Renal pelvis (tissue), 3 donors: ENCODE results near the gene HIGD2B. TPM values are rescaled to one million over a fixed set of nuclear protein-coding genes. Genes with fewer than 3 reads are reported as not detected.

Experiments
- polyA plus RNA-seq, 3 donors: library from polyadenylated mRNA; unstranded; fragments of 120-200 nt; gene quantifications; one replicate each; pipeline ENCODE4 v1.2.1, GENCODE V29; 2013; ENCODE audit not compliant: insufficient read length in 3 of 3

The HIGD2B gene
- polyA plus RNA-seq, 3 donors, result not detected

Other genes starting within 250 kb of the HIGD2B start
- 100 to 1,000 TPM; 169 to 199 (median 186) TPM for gene ARIH1, start 211.9 kb downstream of the HIGD2B start, polyA plus RNA-seq
- gene GOLGA6B, start 31.5 kb downstream of the HIGD2B start, polyA plus RNA-seq, result under 1 TPM in 1 of 3 donors, not detected in 2; 0.17 TPM
- gene BBS4, start within 50 bp of the HIGD2B start, polyA plus RNA-seq, result 10 to 100 TPM; 33.6 to 52.6 (median 47.4) TPM
- 10 to 100 TPM; 47.5 to 68.5 (median 63.9) TPM for gene ADPGK, start 97.6 kb upstream of the HIGD2B start, polyA plus RNA-seq